OCI-LY1 (cell line): Measurements from ENCODE around the gene EML2.

Experiments used
- CTCF ChIP-seq: fragments of 200-600 bp; sonication (generic), shearing (Covaris generic); IDR thresholded peaks from 2 replicates; pipeline ENCODE4 v1.5.1; 2017; ENCODE audit warnings: mild to moderate bottlenecking, antibody characterized with exemption, low read length, moderate library complexity, mixed read lengths
- EZH2 ChIP-seq: fragments of 200-600 bp; sonication (generic), shearing (Covaris generic); IDR thresholded peaks from 2 replicates; pipeline ENCODE4 v1.8.0; 2017; ENCODE audit warnings: borderline replicate concordance, mixed run types, mild to moderate bottlenecking, antibody characterized with exemption, low read length, moderate library complexity, mixed read lengths

- TF ChIP-seq CTCF: no peak
- no peak for TF ChIP-seq EZH2
These were observed 28.6 kb upstream of the EML2 start, which contains the start of gene GIPR for GRCh38 chr19:45667620-45668341.
